HG02588 (cell line): ENCODE measurements around the gene CD9.
"Not testable (repeated sequence)": the region's sequence is repeated elsewhere in the genome, so short reads cannot be mapped to it uniquely, and the experiment has no call there.

Experiments
- ATAC-seq: cut with Tn5 transposase; IDR thresholded peaks from one replicate; pipeline ENCODE4 v1.9.1; 2021; ENCODE audit warnings: mild to moderate bottlenecking, moderate library complexity; ENCODE audit not compliant: unreplicated experiment

Gene CD9

DNA sequence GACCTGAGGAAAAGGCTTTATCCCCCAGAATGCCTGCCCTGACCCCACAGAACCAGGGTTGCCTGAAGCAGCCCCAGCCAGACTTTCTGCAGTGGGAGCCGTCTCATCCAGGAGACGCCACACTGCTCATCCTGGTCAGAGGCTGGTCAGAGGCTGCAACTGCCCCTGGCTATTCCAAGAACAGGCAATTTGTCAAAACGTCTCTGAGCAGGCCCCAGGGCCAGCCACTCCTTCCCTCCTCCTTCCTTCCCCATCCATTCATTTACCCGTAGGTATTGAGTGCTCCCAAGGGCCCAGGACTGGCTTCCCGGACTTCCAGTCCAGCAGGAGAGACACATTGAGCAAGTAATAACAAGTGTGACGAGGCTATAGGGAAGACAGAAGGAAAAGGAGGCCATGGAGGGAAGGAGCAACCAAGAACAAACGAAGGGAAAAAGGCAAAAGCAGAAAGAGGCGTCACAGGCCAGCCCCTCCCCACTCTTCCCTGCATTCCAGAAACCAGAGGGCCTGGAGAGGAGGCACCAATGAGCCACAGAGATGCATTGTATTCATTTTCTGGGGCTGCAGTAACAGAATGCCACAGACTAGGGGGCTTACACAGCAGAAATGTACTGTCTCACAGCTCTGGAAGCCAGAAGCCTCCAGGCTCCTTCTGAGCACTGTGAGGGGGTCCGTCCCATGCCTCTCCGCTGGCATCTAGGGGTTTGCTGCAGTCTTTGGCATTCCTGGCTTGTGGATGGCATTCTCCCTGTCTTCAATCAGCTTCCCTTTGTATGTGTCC is 21.0 kb upstream of the CD9 start:
- no peak for ATAC-seq

DNA sequence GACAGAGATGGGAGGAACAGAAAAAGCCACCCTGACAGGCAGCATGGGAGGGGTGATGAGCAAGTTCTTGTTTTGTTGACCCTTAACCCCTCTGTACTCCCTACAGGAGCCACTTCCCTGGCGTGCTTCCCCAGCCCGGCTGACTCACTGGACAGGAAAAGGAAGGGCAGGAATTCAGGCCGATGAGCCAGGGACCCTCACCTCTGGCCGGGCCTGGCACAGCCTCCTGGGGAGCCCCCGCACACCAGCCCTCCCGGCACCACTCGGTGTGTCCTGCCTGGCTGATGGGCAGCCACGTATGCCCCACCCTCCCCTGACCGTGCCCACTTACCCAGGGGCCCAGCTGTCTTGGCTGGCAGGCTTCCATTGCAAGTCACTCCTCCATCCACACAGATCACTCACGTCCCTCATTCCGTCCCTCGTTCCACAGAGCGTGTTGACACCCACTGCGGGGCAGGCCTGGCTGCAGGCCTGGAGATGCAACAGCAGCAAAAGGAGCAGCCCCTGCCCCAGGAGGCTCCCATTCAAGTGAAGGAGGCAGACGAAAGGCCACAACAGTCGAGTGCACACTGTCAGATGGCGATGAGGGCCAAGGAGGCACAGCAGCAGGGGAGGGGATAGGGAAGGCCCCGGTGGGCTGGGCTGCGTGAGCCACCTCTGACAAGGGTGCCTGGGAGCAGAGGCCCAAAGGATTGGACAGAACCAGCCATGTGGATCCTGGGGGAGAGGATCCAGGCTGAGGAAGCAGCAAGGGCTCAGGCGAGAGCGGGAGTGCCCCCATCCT is 19.7 kb upstream of the CD9 start:
- no peak for ATAC-seq

- ATAC-seq = no peak
Measured at GRCh38 chr12:6181166-6181565, 19.0 kb upstream of the CD9 start.

DNA sequence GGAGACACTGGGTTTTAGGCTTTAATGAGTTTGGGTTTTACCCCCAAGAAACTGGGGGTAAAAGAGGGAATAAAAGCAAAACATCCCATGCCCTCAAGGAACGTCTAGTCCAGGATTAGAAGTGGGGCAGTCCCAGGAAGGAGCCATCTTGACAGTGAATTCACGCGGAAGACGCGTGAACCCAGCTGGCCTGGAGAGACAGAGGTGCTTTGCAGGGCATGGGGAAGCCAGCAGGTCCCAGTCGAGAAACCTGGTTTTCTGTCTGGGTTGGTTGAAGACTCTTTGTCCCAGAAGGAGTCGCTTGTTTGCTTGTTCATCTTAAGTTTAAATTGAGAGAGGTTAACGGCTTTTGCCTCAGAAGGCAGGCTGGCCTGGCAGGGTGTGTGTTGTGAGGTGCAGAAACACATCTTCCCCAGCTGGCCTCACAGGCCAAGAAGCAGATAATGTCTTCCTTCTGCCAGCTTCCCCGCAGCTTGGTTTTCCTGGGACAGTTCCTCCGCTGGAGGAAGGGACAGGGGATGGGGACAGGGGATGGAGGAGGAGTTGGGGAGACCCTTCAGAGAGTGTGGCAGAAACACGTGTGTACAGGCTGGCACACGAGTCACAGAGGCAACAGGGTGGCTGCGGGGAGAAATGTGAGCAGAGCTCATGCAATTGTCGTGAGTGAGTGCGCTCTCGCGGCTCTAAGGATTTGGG is 18.5 kb upstream of the CD9 start:
- ATAC-seq = no peak

- ATAC-seq = no peak
Measured at GRCh38 chr12:6182279-6182898, 17.8 kb upstream of the CD9 start.

DNA sequence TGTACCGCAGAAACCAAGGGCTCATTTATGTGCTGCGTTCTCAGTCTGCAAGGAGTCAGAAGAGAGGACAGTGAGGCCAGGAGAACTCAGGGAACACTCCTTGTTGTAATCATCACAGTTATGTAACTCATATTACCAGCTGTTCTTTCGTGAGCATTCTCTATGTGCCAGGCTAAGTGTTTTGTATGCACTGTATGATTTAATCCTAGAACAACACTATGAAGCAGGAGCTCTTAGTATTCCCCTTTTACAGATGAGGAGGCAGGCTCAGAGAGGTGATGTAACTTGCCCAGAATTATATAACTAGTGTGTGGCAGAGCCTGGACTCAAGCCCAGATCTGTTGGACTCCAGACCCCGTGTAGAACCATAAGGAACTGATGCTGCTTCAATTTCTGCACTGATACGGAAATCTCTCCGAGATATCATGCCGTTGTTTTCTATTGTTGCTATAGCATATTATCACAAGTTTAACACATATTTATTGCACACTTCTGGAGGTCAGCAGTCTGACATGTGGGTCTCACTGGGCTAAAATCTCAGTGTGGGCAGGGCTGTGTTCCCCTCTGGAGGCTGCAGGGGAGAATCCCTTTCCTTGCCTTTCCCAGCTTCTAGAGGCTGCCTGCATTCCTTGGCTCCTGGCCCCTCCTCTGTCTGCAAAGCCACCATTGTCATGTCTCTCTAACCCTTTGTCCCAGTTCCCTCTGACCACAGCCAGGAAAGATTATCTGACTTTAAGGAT is 16.3 kb upstream of the CD9 start:
- ATAC-seq = no peak

DNA sequence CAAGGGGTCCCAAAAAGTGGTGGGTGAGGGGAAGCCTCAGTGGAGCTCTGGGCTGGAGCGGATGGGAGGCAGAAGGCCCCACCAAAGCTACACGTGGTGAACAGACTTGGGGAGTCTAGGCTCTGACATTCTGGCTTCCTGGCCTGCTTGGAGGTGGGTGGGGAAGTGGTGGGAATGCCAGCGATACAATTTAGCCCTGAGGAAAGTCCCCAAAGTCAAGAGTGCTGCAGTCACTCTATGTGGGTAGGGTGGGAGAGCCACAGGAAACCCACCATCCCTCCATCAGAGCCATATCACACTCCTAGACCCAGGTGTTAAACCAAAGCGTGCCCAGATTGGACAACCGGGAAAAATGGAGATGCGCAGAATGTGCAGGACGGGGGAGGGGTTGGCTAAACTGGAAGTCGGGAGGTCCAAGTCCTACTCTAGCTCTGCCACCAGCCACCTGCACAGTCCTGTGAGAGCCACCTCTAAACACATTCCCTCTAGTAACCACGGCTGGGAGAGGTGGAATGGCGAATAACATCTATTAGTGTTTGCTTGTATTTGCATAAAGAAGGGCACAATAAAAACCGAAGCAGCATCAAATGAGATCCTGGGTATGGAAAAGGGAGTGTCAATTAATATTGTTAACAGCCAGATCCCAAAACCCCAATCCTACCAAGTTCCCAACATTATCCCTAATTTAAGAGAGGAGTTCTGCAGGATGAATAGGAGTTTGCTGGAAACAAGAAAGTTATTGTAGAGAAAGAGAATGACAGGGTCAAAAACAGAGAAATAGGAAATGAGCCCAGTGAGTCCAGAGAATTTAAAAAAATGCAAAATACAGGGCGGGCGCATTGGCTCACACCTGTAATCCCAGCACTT is 14.0 kb upstream of the CD9 start:
- no peak for ATAC-seq

- no peak for ATAC-seq
Measured at GRCh38 chr12:6187948-6188793, 12.0 kb upstream of the CD9 start.

DNA sequence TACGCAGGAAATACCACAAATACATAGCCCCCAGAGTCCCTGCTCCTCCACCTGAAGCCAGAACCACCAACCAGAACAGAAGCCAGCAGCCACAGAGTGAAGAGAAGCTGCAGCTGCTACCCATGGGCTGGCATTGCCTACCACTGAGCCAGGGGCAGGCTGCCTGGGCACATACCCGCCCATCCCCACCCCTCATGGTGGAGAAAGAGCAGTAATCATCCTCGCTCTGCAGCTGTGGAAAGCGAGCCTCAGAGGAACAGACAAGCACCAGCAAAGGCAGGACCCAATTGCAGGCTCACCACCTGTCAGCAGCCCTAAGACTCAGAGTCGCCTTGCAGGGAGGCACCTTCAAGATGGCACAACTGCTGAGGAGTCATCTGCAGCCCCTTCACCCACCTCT is 11.2 kb upstream of the CD9 start:
- no peak for ATAC-seq

GRCh38 chr12:6189952-6190598 is 10.1 kb upstream of the CD9 start:
- ATAC-seq = not testable (repeated sequence)

DNA sequence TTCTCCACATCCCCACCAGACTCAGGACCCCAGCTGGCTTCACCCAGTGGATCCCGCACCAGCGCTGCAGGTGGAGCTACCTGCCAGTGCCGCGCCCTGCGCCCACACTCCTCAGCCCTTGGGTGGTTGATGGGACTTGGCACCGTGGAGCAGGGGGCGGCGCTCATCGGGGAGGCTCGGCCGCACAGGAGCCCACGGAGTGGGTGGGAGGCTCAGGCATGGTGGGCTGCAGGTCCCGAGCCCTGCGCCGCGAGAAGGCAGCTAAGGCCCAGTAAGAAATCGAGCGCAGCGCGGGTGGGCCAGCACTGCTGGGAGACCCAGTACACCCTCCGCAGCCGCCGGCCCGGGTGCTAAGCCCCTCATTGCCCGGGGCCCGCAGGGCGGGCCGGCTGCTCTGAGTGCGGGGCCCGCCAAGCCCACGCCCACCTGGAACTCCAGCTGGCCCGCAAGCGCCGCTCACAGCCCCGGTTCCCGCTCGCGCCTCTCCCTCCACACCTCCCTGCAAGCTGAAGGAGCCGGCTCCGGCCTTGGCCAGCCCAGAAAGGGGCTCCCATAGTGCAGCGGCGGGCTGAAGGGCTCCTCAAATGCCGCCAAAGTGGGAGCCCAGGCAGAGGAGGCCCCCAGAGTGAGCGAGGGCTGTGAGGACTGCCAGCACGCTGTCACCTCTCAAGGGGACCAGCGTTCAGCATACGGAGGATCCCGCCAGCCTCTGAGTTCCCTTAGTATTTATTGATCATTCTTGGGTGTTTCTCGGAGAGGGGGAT is 9.3 kb upstream of the CD9 start:
- ATAC-seq = not testable (repeated sequence)

GRCh38 chr12:6192604-6193380 is 7.4 kb upstream of the CD9 start:
- ATAC-seq = no peak

DNA sequence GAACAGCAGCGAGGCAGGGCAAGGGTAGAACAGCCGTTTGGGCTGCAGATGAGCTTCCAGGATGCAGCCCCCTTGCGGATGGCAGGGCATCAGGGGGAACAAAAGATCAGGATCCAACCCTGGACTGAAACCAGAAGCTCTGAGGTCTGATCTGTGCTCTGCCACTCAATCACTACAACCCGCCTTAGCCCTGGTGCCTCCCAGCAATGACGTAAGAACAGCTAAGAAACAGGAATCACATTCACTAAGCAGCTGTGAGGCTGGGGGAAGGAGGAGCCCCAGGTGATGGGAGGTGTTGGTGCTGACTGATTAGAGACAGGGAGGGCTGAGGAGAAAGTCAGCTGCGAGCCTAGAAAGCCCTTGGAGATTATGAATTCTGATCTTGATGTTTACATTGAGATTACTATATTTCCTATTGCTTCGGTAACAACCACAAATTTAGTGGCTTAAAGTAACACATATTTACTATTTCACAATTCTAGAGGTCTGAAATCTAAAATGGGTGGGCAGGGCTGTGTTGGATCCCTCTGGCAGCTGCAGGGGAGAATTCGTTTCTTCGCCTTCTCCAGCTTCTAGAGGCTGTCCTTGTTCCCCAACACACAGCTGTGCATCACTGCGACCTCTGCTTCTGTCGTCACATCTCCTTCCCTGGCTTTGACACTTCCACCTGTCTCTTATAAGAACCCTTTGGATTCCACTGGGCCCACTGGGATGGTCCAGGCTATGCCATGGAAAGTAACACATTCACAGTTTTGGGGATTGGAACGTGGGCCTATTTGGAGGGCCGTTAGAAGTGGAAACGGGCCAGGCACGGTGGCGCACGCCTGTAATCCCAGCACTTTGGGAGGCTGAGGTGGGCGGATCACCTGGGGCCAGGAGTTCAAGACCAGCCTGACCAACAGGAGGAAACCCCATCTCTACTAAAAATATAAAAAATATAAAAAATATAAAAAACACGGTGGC is 6.1 kb upstream of the CD9 start:
- ATAC-seq = no peak

GRCh38 chr12:6195665-6196535 is 4.3 kb upstream of the CD9 start:
- no peak for ATAC-seq

- no peak for ATAC-seq
Measured at GRCh38 chr12:6198051-6198450, 2.1 kb upstream of the CD9 start.
